GM20000 (cell line): ENCODE measurements around the gene DEPDC4.
"Not testable (repeated sequence)": the region's sequence is repeated elsewhere in the genome, so short reads cannot be mapped to it uniquely, and the experiment has no call there.

Experiments used
- DNase-seq: peaks from one replicate; pipeline ENCODE4 v3.0.0; 2012; ENCODE audit warnings: low spot score
- TF ChIP-seq, protein P1 (sequence below): IDR thresholded peaks from 2 replicates; pipeline ENCODE4 v1.5.1; 2012; ENCODE audit warnings: mild to moderate bottlenecking, control low read depth; ENCODE audit errors: extremely low read depth, missing control alignments

Gene DEPDC4

DNA sequence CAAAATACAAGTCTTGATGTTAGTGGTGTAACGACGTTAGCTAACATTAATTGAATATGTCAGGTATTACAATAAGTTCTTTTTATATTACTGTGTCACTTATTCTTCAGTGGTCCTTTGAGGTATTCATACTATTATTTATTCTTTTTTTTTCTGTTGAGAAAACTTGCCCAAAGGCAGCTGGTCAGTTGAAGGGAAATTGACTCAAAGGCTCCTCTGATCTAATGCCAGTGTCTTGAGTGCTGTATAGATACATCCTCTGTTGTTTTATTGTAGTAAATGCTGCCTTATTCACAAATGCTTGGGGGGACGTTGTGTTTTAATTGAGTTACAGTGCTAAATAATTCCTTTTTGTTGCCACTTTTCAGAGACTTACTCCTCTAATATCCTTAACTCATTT lies 23.1 kb upstream of the DEPDC4 start:
- no peak for DNase-seq
- TF ChIP-seq, protein P1, sequence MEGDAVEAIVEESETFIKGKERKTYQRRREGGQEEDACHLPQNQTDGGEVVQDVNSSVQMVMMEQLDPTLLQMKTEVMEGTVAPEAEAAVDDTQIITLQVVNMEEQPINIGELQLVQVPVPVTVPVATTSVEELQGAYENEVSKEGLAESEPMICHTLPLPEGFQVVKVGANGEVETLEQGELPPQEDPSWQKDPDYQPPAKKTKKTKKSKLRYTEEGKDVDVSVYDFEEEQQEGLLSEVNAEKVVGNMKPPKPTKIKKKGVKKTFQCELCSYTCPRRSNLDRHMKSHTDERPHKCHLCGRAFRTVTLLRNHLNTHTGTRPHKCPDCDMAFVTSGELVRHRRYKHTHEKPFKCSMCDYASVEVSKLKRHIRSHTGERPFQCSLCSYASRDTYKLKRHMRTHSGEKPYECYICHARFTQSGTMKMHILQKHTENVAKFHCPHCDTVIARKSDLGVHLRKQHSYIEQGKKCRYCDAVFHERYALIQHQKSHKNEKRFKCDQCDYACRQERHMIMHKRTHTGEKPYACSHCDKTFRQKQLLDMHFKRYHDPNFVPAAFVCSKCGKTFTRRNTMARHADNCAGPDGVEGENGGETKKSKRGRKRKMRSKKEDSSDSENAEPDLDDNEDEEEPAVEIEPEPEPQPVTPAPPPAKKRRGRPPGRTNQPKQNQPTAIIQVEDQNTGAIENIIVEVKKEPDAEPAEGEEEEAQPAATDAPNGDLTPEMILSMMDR = no peak

- TF ChIP-seq, protein P1 = no peak
- no peak for DNase-seq
Observed at GRCh38 chr12:100289038-100289437, 22.2 kb upstream of the DEPDC4 start.

DNA sequence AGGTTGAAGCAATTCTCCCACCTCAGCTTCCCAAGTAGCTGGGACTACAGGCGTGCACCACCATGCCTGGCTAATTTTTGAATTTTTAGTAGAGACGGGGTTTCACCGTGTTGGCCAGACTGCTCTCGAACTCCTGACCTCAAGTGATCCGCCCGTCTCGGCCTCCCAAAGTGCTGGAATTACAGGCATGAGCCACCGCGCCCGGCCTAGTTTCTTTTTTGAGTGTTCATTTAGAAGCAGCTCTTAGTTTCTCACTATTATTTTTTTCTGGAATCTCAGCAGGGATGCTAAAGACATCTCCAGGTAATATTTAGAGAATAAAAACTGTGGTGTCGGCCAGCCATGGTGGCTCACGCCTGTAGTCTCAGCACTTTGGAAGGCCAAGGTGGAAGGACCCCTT lies 17.7 kb upstream of the DEPDC4 start:
- not testable (repeated sequence) for DNase-seq

DNA sequence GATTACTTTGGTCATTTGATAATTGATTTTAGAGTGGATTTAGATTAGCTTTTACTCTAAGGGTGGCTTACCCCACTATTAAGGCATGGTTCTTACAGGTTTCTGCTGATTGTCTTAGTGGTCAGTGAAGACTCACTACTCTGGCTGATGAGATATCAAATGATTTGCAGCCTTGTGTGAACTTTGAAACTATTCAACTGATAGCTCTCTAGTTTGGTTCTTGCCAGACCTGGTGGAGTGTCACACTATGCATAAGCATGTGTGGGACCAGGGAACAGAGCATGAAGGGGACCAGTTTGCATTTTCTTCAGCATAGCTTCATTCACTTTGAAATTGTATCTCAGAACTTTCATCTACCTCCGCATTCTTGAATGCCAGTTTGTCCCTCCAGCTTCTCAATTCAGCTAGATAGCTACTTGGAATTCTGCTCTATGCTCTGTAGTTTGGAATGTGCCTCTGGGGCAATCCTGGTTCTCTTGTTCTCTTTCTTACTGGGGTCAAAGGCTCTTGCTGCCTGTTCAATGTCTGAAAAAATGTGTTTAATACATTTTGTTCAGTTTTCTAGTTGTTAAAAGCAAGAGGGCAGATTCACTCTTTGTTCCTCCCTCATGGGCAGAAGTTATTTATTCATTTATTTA lies 12.8 kb upstream of the DEPDC4 start:
- TF ChIP-seq, protein P1 = no peak
- DNase-seq = no peak

- TF ChIP-seq, protein P1 = no peak
- no peak for DNase-seq
Observed at GRCh38 chr12:100279159-100279558, 12.3 kb upstream of the DEPDC4 start.

- no peak for DNase-seq
- TF ChIP-seq, protein P1 = no peak
Observed at GRCh38 chr12:100274291-100274690, 7.4 kb upstream of the DEPDC4 start.

GRCh38 chr12:100273782-100274181 lies 6.9 kb upstream of the DEPDC4 start:
- TF ChIP-seq, protein P1 = no peak

DNA sequence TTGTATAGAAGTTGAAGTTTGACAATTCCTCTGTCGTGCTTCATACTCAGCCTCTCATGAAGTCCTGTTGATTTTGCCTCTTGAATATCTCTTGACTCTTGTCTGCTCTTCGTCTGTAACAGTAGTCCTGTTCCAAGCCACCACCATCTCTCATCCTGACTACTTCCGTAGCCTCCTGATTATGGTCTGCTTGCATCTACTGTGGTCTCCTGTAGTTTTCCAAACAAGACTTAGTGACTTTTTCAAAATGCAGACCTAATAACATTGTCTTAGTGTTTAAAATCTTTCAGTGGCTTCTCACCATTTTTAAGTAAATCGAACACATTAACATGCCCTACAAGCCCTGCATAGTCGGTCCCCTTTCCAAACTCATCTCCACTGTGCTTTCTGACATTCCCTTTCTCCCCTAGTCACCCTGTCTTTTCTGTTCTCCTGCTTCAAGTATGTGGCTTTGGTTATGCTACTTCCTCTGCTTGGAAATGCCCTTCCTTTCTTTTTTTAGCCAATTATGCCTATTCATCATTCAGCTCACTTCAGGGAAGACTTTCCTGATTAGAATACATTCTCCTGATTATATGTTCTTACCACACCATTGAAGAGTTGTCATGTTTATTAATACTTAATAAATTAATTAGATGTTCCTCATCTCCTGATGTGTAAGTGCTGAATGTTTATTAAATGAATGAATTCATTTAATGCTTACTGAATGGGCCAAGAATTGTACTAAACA lies 2.1 kb upstream of the DEPDC4 start:
- no peak for DNase-seq
- TF ChIP-seq, protein P1 = no peak

More at GRCh38 chr12:100273782-100274181, 6.9 kb upstream of the DEPDC4 start:
- no peak for DNase-seq
